Thymus (tissue), 11 donors: Measurements from ENCODE around the gene PLP2. TPM values are rescaled to one million over a fixed set of nuclear protein-coding genes. Genes with fewer than 3 reads are reported as not detected.

Experiments
- DNase-seq, 9 donors: peaks; one replicate each; pipeline ENCODE4 v3.0.0-alpha.2; 2013; ENCODE audit warnings: low spot score in 9 of 9, low read depth in 6 of 9, missing footprints in 1 of 9
- H3K27ac ChIP-seq, 2 donors: one replicate each; pipeline ENCODE4 v1.5.1; 2013; ENCODE audit warnings: control low read depth in 1 of 2, low read depth in 1 of 2, low read length in 1 of 2, mild to moderate bottlenecking in 1 of 2, moderate library complexity in 1 of 2
- H3K27me3 ChIP-seq, 2 donors: one replicate each; pipeline ENCODE4 v1.5.1; 2013; ENCODE audit warnings: low read length in 1 of 2; ENCODE audit not compliant: control insufficient read depth in 2 of 2, insufficient read depth in 1 of 2
- H3K36me3 ChIP-seq, 2 donors: one replicate each; pipeline ENCODE4 v1.5.1; 2013; ENCODE audit warnings: low read length in 1 of 2, mild to moderate bottlenecking in 1 of 2, moderate library complexity in 1 of 2; ENCODE audit not compliant: control insufficient read depth in 2 of 2, insufficient read depth in 2 of 2
- H3K4me1 ChIP-seq, 2 donors: one replicate each; pipeline ENCODE4 v1.5.1; 2013; ENCODE audit warnings: low read length in 2 of 2; ENCODE audit not compliant: control insufficient read depth in 2 of 2, insufficient read depth in 2 of 2
- H3K4me3 ChIP-seq, 2 donors: one replicate each; pipeline ENCODE4 v1.5.1; 2013; ENCODE audit warnings: low read length in 2 of 2, control low read depth in 1 of 2, mild to moderate bottlenecking in 1 of 2
- H3K9me3 ChIP-seq, 2 donors: one replicate each; pipeline ENCODE4 v1.5.1; 2013; ENCODE audit warnings: low read length in 1 of 2, mild to moderate bottlenecking in 1 of 2; ENCODE audit not compliant: control insufficient read depth in 2 of 2, insufficient read depth in 1 of 2
- WGBS: extraction: QIAGEN DNeasy Blood & Tissue Kit; methylation state at CpG from one replicate; pipeline ENCODE4 v1.1.7; 2013; 5-methylcytosine and 5-hydroxymethylcytosine counted together
- polyA plus RNA-seq: library from polyadenylated mRNA; stranded (reverse); fragments of 200-250 nt; gene quantifications from one replicate; pipeline ENCODE4 v1.2.3, GENCODE V29; 2013
- total RNA-seq: library from RNA; stranded (reverse); fragments of 120-200 nt; gene quantifications from one replicate; pipeline ENCODE4 v1.2.4, GENCODE V29; 2013
- donor health status: healthy.

PLP2 gene
- total and polyA plus RNA-seq, 2 donors = 36.6 to 130 TPM

- DNase-seq = no peak
- WGBS = 96% methylated on average over 24 of the region's 25 CpGs
- Histone ChIP-seq H3K4me1 (peaks cover 2 to 10% of the 10 kb centered on the region in 2 donors), H3K36me3 (no peaks in the 10 kb centered on the region), H3K4me3 (no peak overlapping the region), H3K27ac (no peak overlapping the region), H3K9me3 (no peaks in the 10 kb centered on the region), H3K27me3 (no peaks in the 10 kb centered on the region)
These were observed 14.5 kb upstream of the PLP2 start for GRCh38 chrX:49157194-49157593.

GRCh38 chrX:49160908-49161307, 10.8 kb upstream of the PLP2 start:
- Histone ChIP-seq H3K4me1 (peaks cover 0 to 14% of the 10 kb centered on the region in 2 donors), H3K36me3 (no peaks in the 10 kb centered on the region), H3K4me3 (no peak overlapping the region), H3K27ac (no peak overlapping the region), H3K27me3 (no peaks in the 10 kb centered on the region), H3K9me3 (peaks cover 0 to 12% of the 10 kb centered on the region in 2 donors)
- 97% methylated on average over 2 of the region's 2 CpGs for WGBS
- no peak for DNase-seq

GRCh38 chrX:49161632-49162031, 10.1 kb upstream of the PLP2 start:
- Histone ChIP-seq H3K27ac (no peak overlapping the region), H3K9me3 (peaks cover 0 to 17% of the 10 kb centered on the region in 2 donors), H3K4me3 (no peak overlapping the region), H3K36me3 (no peaks in the 10 kb centered on the region), H3K27me3 (no peaks in the 10 kb centered on the region), H3K4me1 (peaks cover 2 to 17% of the 10 kb centered on the region in 2 donors)
- DNase-seq = no peak
- 97% methylated on average over 5 of the region's 5 CpGs for WGBS

- DNase-seq = no peak
- Histone ChIP-seq H3K27me3 (no peaks in the 10 kb centered on the region), H3K9me3 (peaks cover 0 to 17% of the 10 kb centered on the region in 2 donors), H3K4me3 (peak within 1 kb of the TSS; percentile 43 to 47), H3K4me1 (peaks cover 6 to 26% of the 10 kb centered on the region in 2 donors), H3K27ac (no peak within 1 kb of the TSS), H3K36me3 (no peaks in the 10 kb centered on the region)
- 95% methylated on average over 28 of the region's 28 CpGs for WGBS
These were observed 9.1 kb upstream of the PLP2 start, which contains the start of gene MAGIX for GRCh38 chrX:49162620-49163019. Gene MAGIX (plus strand): TSS chrX:49162758. CDS start chrX:49162890, 132 bp downstream.

- peaks cover 7 to 31% of the 10 kb centered on the region in 2 donors for H3K4me1 ChIP-seq
- no peaks in the 10 kb centered on the region for H3K27me3 ChIP-seq
- WGBS = 4% methylated on average over 66 of the region's 69 CpGs
- H3K36me3 ChIP-seq = no peaks in the 10 kb centered on the region
- H3K27ac ChIP-seq = peak overlapping the region; percentile 84 to 86
- peak overlapping the region; percentile 44 to 47 for H3K4me3 ChIP-seq
- H3K9me3 ChIP-seq = peaks cover 0 to 17% of the 10 kb centered on the region in 2 donors
- peak in 6 of 9 donors; percentile 64 to 89 (median 76) for DNase-seq
These were observed 7.9 kb upstream of the PLP2 start for GRCh38 chrX:49163555-49164419.

GRCh38 chrX:49164589-49165360, 6.9 kb upstream of the PLP2 start:
- no peak for DNase-seq
- H3K9me3 ChIP-seq = peaks cover 0 to 17% of the 10 kb centered on the region in 2 donors
- 97% methylated on average over 31 of the region's 31 CpGs for WGBS
- no peak overlapping the region for H3K4me3 ChIP-seq
- H3K27me3 ChIP-seq = no peaks in the 10 kb centered on the region
- H3K4me1 ChIP-seq = peaks cover 7 to 31% of the 10 kb centered on the region in 2 donors
- H3K36me3 ChIP-seq = no peaks in the 10 kb centered on the region
- H3K27ac ChIP-seq = no peak overlapping the region

GRCh38 chrX:49165901-49166881, 5.5 kb upstream of the PLP2 start:
- H3K4me1 ChIP-seq = peaks cover 7 to 31% of the 10 kb centered on the region in 2 donors
- peaks cover 0 to 17% of the 10 kb centered on the region in 2 donors for H3K9me3 ChIP-seq
- H3K27me3 ChIP-seq = no peaks in the 10 kb centered on the region
- peak overlapping the region; percentile 40 to 50 for H3K4me3 ChIP-seq
- peak overlapping the region; percentile 87 to 92 for H3K27ac ChIP-seq
- H3K36me3 ChIP-seq = no peaks in the 10 kb centered on the region
- WGBS = 10% methylated on average over 61 of the region's 61 CpGs
- DNase-seq = peak in 3 of 9 donors; percentile 40 to 69 (median 44)

GRCh38 chrX:49166914-49167739, 4.6 kb upstream of the PLP2 start:
- Histone ChIP-seq H3K27me3 (no peaks in the 10 kb centered on the region), H3K9me3 (peaks cover 0 to 22% of the 10 kb centered on the region in 2 donors), H3K4me1 (peaks cover 7 to 34% of the 10 kb centered on the region in 2 donors), H3K4me3 (peak overlapping the region; percentile 40 to 50), H3K36me3 (no peaks in the 10 kb centered on the region), H3K27ac (peak overlapping the region; percentile 87 to 92)
- DNase-seq = peak in 3 of 9 donors; percentile 42 to 72 (median 51)
- WGBS = 2% methylated on average over 35 of the region's 35 CpGs
